Fibroblast of mammary gland (primary cell): Measurements from ENCODE around the gene PPY.
"Not testable (repeated sequence)": the region's sequence is repeated elsewhere in the genome, so short reads cannot be mapped to it uniquely, and the experiment has no call there.

Source experiments
- DNase-seq: peaks from one replicate; pipeline ENCODE4 v3.0.0-alpha.2; 2010; ENCODE audit warnings: low read depth
- H3K4me3 ChIP-seq: 2 replicates; pipeline ENCODE4 v1.5.1; 2011; ENCODE audit warnings: low read depth, mild to moderate bottlenecking, low read length, moderate library complexity; ENCODE audit not compliant: control insufficient read depth
- CTCF ChIP-seq: conservative IDR thresholded peaks from 2 replicates; pipeline ENCODE4 v1.5.1; 2011; ENCODE audit warnings: low read depth, low read length, inconsistent platforms; ENCODE audit not compliant: control insufficient read depth, insufficient read depth

The PPY gene

GRCh38 chr17:43935204-43935925 is 6.9 kb downstream of the PPY start:
- no peak for DNase-seq
- no peak for TF ChIP-seq CTCF
- H3K4me3 ChIP-seq: no peak overlapping the region

- no peak overlapping the region for H3K4me3 ChIP-seq
- TF ChIP-seq CTCF: no peak
- no peak for DNase-seq
Measured at GRCh38 chr17:43932923-43933322, 9.4 kb downstream of the PPY start.

- no peak for TF ChIP-seq CTCF
- H3K4me3 ChIP-seq: no peak overlapping the region
- no peak for DNase-seq
Measured at GRCh38 chr17:43932357-43932756, 9.9 kb downstream of the PPY start.

- no peak overlapping the region for H3K4me3 ChIP-seq
- DNase-seq: no peak
- TF ChIP-seq CTCF: no peak
Measured at GRCh38 chr17:43931062-43931571, 11.2 kb downstream of the PPY start.

- H3K4me3 ChIP-seq: no peak overlapping the region
- no peak for TF ChIP-seq CTCF
- DNase-seq: no peak
Measured at GRCh38 chr17:43928609-43929008, 13.7 kb downstream of the PPY start.

- DNase-seq, H3K4me3 ChIP-seq: not testable (repeated sequence)
Measured at GRCh38 chr17:43927929-43928328, 14.3 kb downstream of the PPY start.

GRCh38 chr17:43927060-43927864 is 15.0 kb downstream of the PPY start:
- DNase-seq: no peak
- TF ChIP-seq CTCF: no peak
- no peak overlapping the region for H3K4me3 ChIP-seq
